HepG2 (cell line): Measurements from ENCODE around the gene ALDH2. TPM values are rescaled to one million over a fixed set of nuclear protein-coding genes. Genes with fewer than 3 reads are reported as not detected.

ENCODE experiments used
- DNMT3B ChIP-seq: conservative IDR thresholded peaks from 2 replicates; pipeline ENCODE4 v1.6.1; 2016; ENCODE audit warnings: missing biosample characterization, control low read depth
- EP300 ChIP-seq, 3 experiments: sonication (generic) in 1 of 3; formaldehyde crosslinking in 1 of 3; IDR thresholded peaks; 2 replicates each; pipeline versions ENCODE4 v1.5.1 to v1.6.1; 2011 to 2020; ENCODE audit warnings: low read depth in 2 of 3, low read length in 2 of 3, borderline replicate concordance in 1 of 3, improper control_type of control experiment in 1 of 3, mild to moderate bottlenecking in 1 of 3, missing genetic modification reagents in 1 of 3, moderate library complexity in 1 of 3
- ETV6 ChIP-seq: sonication (generic); formaldehyde crosslinking; conservative IDR thresholded peaks from 2 replicates; pipeline ENCODE4 v1.4.0; 2020; ENCODE audit warnings: missing genetic modification reagents
- GATA4 ChIP-seq: sonication (generic); IDR thresholded peaks from 2 replicates; pipeline ENCODE4 v1.6.1; 2016; ENCODE audit warnings: antibody characterized with exemption, low read depth, borderline replicate concordance
- MBD4 ChIP-seq: IDR thresholded peaks from 2 replicates; pipeline ENCODE4 v1.6.1; 2012; ENCODE audit warnings: low read length, inconsistent platforms, borderline replicate concordance
- MXD4 ChIP-seq: IDR thresholded peaks from 2 replicates; pipeline ENCODE4 v1.6.1; 2016; ENCODE audit warnings: mild to moderate bottlenecking, missing biosample characterization, missing genetic modification reagents
- MYC ChIP-seq: sonication (generic); formaldehyde crosslinking; IDR thresholded peaks from 2 replicates; pipeline ENCODE4 v1.9.0; 2021; ENCODE audit warnings: missing genetic modification reagents, borderline replicate concordance
- SALL2 ChIP-seq: sonication (generic); formaldehyde crosslinking; IDR thresholded peaks from 2 replicates; pipeline ENCODE4 v1.8.1; 2023; ENCODE audit warnings: mild to moderate bottlenecking, missing genetic modification reagents, inconsistent platforms
- SAP130 ChIP-seq: IDR thresholded peaks from 2 replicates; pipeline ENCODE4 v1.6.1; 2016; ENCODE audit warnings: low read depth
- ZNF10 ChIP-seq: sonication (generic); formaldehyde crosslinking; IDR thresholded peaks from 2 replicates; pipeline ENCODE4 v1.4.0; 2020; ENCODE audit warnings: mild to moderate bottlenecking, low read depth, missing genetic modification reagents, borderline replicate concordance
- ZNF138 ChIP-seq: sonication (generic); formaldehyde crosslinking; IDR thresholded peaks from 2 replicates; pipeline ENCODE4 v1.5.0; 2020; ENCODE audit warnings: mild to moderate bottlenecking, low read depth, missing genetic modification reagents
- ZNF230 ChIP-seq: sonication (generic); formaldehyde crosslinking; IDR thresholded peaks from 2 replicates; pipeline ENCODE4 v1.4.0; 2020; ENCODE audit warnings: mild to moderate bottlenecking, missing genetic modification reagents
- ZNF331 ChIP-seq: sonication (generic); formaldehyde crosslinking; IDR thresholded peaks from 2 replicates; pipeline ENCODE4 v1.4.0; 2020; ENCODE audit warnings: missing genetic modification reagents
- ZNF775 ChIP-seq: sonication (generic); formaldehyde crosslinking; IDR thresholded peaks from 2 replicates; pipeline ENCODE4 v1.4.0; 2020; ENCODE audit warnings: missing genetic modification reagents, mild to moderate bottlenecking, moderate library complexity, borderline replicate concordance
- polyA plus RNA-seq, 8 experiments: library from polyadenylated mRNA; depleted of rRNA in 3 of 8; stranded (reverse) in 7 of 8; unstranded in 1 of 8; fragments of >200 nt; fragmentation: Illumina TruSeq in 4 of 8; extraction: Trizol in 4 of 8; gene quantifications; 2 replicates each; pipeline versions ENCODE4 v1.2.1 to v1.2.3, GENCODE V29; 2011 to 2016; ENCODE audit warnings: low read depth in 4 of 8, missing spikeins in 1 of 8, mixed read lengths in 1 of 8; ENCODE audit not compliant: insufficient read depth in 1 of 8
- total RNA-seq, 5 experiments: library from RNA; depleted of rRNA; stranded (reverse); fragments of >200 nt; fragmentation: Illumina TruSeq; extraction: Trizol; gene quantifications; 2 replicates each; pipeline ENCODE4 v1.2.3, GENCODE V29; 2016; ENCODE audit warnings: low read depth in 1 of 5
- TF ChIP-seq, protein P1 (sequence below): sonication (generic); formaldehyde crosslinking; IDR thresholded peaks from 2 replicates; pipeline ENCODE4 v1.4.0; 2020; ENCODE audit warnings: missing genetic modification reagents, borderline replicate concordance
- TF ChIP-seq, protein P2 (sequence below): sonication (generic); formaldehyde crosslinking; IDR thresholded peaks from 2 replicates; pipeline ENCODE4 v1.8.0; 2022; ENCODE audit warnings: missing genetic modification reagents, mild to moderate bottlenecking, borderline replicate concordance
- TF ChIP-seq, protein P3 (sequence below): IDR thresholded peaks from 2 replicates; pipeline ENCODE4 v1.6.1; 2016; ENCODE audit warnings: missing biosample characterization, missing genetic modification reagents, low read depth
- TF ChIP-seq, protein P4 (sequence below): sonication (generic); formaldehyde crosslinking; IDR thresholded peaks from 2 replicates; pipeline ENCODE4 v1.9.0; 2021; ENCODE audit warnings: missing genetic modification reagents, borderline replicate concordance
- TF ChIP-seq, protein P5 (sequence below): sonication (generic); formaldehyde crosslinking; conservative IDR thresholded peaks from 2 replicates; pipeline ENCODE4 v1.5.0; 2020; ENCODE audit warnings: missing genetic modification reagents

The ALDH2 gene
- total and polyA plus RNA-seq, 2 of the 13 experiments (the other 11 are each of a cell fraction or from before 2014, with no cell fraction given) = 78.8 to 103 TPM

DNA sequence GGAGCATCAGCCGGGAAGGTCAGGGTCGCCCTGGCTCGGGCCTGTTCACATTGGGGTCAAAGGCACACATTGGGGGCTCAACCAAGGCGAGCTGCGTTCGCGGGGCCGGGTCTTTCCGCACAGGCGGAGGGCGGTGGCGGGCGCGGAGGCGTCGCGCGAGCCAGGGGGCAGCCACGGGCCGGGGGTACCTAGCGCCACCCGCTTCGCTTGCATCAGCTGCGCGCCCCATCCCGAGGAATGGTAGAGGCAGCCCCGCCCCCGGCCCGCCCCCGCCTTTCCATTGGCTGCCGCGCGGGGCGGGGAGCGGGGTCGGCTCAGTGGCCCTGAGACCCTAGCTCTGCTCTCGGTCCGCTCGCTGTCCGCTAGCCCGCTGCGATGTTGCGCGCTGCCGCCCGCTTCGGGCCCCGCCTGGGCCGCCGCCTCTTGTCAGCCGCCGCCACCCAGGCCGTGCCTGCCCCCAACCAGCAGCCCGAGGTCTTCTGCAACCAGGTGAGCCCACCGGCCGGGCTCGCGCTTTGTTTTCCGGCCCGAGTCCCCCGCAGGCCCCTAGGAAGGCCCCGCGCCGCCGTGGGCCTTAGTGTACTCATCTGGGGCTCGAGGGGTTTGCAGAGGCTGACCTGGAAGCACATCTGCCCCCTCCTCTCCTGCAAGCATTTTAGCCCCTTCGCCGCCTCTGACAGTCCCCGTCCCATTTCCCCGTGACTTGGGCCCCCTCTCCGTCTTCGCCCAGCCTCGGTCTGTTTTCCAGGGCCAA, at the start of gene ALDH2 (continued):
- TF ChIP-seq, protein P1, sequence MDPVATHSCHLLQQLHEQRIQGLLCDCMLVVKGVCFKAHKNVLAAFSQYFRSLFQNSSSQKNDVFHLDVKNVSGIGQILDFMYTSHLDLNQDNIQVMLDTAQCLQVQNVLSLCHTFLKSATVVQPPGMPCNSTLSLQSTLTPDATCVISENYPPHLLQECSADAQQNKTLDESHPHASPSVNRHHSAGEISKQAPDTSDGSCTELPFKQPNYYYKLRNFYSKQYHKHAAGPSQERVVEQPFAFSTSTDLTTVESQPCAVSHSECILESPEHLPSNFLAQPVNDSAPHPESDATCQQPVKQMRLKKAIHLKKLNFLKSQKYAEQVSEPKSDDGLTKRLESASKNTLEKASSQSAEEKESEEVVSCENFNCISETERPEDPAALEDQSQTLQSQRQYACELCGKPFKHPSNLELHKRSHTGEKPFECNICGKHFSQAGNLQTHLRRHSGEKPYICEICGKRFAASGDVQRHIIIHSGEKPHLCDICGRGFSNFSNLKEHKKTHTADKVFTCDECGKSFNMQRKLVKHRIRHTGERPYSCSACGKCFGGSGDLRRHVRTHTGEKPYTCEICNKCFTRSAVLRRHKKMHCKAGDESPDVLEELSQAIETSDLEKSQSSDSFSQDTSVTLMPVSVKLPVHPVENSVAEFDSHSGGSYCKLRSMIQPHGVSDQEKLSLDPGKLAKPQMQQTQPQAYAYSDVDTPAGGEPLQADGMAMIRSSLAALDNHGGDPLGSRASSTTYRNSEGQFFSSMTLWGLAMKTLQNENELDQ (CRISPR knock-in tag) = no peak
- TF ChIP-seq, protein P2, sequence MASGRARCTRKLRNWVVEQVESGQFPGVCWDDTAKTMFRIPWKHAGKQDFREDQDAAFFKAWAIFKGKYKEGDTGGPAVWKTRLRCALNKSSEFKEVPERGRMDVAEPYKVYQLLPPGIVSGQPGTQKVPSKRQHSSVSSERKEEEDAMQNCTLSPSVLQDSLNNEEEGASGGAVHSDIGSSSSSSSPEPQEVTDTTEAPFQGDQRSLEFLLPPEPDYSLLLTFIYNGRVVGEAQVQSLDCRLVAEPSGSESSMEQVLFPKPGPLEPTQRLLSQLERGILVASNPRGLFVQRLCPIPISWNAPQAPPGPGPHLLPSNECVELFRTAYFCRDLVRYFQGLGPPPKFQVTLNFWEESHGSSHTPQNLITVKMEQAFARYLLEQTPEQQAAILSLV = no peak
- TF ChIP-seq ZNF10 (CRISPR knock-in tag) = no peak
- TF ChIP-seq ETV6 (CRISPR knock-in tag) = no peak; the same call in 1 of the 2 replicates
- TF ChIP-seq ZNF331 (CRISPR knock-in tag) = peak; percentile 88
- TF ChIP-seq MYC (CRISPR knock-in tag) = peak; percentile 55; the same call in 1 of the 2 replicates
- peak; percentile 81 for TF ChIP-seq SAP130 (CRISPR knock-in tag)
- no peak; the same call in 1 of the 2 replicates for TF ChIP-seq SALL2
- TF ChIP-seq, protein P3, sequence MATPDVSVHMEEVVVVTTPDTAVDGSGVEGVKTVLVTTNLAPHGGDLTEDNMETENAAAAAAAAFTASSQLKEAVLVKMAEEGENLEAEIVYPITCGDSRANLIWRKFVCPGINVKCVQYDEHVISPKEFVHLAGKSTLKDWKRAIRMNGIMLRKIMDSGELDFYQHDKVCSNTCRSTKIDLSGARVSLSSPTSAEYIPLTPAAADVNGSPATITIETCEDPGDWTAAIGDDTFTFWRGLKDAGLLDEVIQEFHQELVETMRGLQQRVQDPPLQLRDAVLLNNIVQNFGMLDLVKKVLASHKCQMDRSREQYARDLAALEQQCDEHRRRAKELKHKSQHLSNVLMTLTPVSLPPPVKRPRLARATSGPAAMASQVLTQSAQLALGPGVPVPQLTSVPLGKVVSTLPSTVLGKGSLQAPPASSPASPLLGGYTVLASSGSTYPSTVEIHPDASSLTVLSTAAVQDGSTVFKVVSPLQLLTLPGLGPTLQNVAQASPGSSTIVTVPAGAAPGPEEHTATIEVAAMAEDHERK = no peak
- TF ChIP-seq, protein P4, sequence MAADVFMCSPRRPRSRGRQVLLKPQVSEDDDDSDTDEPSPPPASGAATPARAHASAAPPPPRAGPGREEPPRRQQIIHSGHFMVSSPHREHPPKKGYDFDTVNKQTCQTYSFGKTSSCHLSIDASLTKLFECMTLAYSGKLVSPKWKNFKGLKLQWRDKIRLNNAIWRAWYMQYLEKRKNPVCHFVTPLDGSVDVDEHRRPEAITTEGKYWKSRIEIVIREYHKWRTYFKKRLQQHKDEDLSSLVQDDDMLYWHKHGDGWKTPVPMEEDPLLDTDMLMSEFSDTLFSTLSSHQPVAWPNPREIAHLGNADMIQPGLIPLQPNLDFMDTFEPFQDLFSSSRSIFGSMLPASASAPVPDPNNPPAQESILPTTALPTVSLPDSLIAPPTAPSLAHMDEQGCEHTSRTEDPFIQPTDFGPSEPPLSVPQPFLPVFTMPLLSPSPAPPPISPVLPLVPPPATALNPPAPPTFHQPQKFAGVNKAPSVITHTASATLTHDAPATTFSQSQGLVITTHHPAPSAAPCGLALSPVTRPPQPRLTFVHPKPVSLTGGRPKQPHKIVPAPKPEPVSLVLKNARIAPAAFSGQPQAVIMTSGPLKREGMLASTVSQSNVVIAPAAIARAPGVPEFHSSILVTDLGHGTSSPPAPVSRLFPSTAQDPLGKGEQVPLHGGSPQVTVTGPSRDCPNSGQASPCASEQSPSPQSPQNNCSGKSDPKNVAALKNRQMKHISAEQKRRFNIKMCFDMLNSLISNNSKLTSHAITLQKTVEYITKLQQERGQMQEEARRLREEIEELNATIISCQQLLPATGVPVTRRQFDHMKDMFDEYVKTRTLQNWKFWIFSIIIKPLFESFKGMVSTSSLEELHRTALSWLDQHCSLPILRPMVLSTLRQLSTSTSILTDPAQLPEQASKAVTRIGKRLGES (CRISPR knock-in tag) = no peak
- TF ChIP-seq ZNF138 (CRISPR knock-in tag) = no peak; the same call in 1 of the 2 replicates
- no peak for TF ChIP-seq ZNF230 (CRISPR knock-in tag)
- no peak for TF ChIP-seq EP300 (IDR thresholded peaks at IDR 0.05; ENCODE audit: low read depth in 2 of 2, low read length in 2 of 2)
- TF ChIP-seq EP300 (CRISPR knock-in tag; IDR thresholded peaks at IDR 0.05; ENCODE audit: borderline replicate concordance) = 0 out of 2 replicates have a peak, but pooled peaks have one; percentile 15
- TF ChIP-seq MBD4 = no peak
- TF ChIP-seq ZNF775 (CRISPR knock-in tag) = no peak
- TF ChIP-seq MXD4 (CRISPR knock-in tag) = no peak
- 0 out of 2 replicates have a peak, but pooled peaks have one; percentile 49 for TF ChIP-seq GATA4
- TF ChIP-seq, protein P5, sequence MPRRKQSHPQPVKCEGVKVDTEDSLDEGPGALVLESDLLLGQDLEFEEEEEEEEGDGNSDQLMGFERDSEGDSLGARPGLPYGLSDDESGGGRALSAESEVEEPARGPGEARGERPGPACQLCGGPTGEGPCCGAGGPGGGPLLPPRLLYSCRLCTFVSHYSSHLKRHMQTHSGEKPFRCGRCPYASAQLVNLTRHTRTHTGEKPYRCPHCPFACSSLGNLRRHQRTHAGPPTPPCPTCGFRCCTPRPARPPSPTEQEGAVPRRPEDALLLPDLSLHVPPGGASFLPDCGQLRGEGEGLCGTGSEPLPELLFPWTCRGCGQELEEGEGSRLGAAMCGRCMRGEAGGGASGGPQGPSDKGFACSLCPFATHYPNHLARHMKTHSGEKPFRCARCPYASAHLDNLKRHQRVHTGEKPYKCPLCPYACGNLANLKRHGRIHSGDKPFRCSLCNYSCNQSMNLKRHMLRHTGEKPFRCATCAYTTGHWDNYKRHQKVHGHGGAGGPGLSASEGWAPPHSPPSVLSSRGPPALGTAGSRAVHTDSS (CRISPR knock-in tag) = no peak
- TF ChIP-seq DNMT3B (CRISPR knock-in tag) = no peak
